ENCODE results near the gene GDNF. TPM values are rescaled to one million over a fixed set of nuclear protein-coding genes. Genes with fewer than 3 reads are reported as not detected.
"Not testable (repeated sequence)": the region's sequence is repeated elsewhere in the genome, so short reads cannot be mapped to it uniquely, and the experiment has no call there.

GDNF gene
- total RNA-seq, 2 donors from 2014 or later, result 0.58 to 2.4 TPM

DNA sequence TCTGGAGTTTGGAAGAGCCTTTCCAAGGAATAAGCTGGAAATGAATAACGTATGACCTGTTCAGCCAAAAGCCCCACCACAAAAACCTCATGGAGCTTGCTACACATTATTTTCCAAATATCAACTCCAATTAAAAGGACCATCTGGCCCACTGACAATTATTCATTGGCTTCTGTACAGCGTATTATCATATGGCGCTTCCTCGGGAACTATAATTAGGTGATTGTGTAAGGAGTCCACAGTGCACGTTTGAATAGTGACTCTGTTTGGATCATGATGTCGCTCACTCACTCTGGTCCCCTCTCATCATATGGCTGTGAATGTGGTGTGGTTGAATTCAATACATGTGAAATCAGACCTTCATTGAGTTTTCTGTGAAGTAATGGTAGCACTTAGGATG lies 52.1 kb downstream of the GDNF start:
- Mint-ChIP-seq H3K27me3 (ENCODE audit: insufficient read depth) (no peaks in the 10 kb centered on the region), H3K4me3 (no peak overlapping the region), H3K4me1 (peaks cover 5% of the 10 kb centered on the region), H3K36me3 (ENCODE audit: low read depth) (peaks cover 19% of the 10 kb centered on the region), H3K9me3 (peaks cover 56% of the 10 kb centered on the region), H3K27ac (no peak overlapping the region)
- H3K27ac ChIP-seq (ENCODE audit: low read depth, low read length), result no peak overlapping the region
- peaks cover 47% of the 10 kb centered on the region for H3K9me3 ChIP-seq (ENCODE audit: control insufficient read depth, low read length)
- H3K9ac ChIP-seq (ENCODE audit: extremely low read depth, low read length, poor library complexity, severe bottlenecking), result no peak overlapping the region
- no peaks in the 10 kb centered on the region for H3K27me3 ChIP-seq (ENCODE audit: control insufficient read depth, insufficient read depth, low read length, poor library complexity, severe bottlenecking)
- DNase-seq, result no peak
- 96% methylated on average over 6 of the region's 6 CpGs; no CpG with 5 or more reads in 1 of the 2 experiments for WGBS, 2 experiments (ENCODE audit: insufficient coverage in 1 of 2, insufficient read length in 1 of 2)
- H3K4me3 ChIP-seq (ENCODE audit: low read length), result peak overlapping the region; percentile 26
- TF ChIP-seq, protein P1, sequence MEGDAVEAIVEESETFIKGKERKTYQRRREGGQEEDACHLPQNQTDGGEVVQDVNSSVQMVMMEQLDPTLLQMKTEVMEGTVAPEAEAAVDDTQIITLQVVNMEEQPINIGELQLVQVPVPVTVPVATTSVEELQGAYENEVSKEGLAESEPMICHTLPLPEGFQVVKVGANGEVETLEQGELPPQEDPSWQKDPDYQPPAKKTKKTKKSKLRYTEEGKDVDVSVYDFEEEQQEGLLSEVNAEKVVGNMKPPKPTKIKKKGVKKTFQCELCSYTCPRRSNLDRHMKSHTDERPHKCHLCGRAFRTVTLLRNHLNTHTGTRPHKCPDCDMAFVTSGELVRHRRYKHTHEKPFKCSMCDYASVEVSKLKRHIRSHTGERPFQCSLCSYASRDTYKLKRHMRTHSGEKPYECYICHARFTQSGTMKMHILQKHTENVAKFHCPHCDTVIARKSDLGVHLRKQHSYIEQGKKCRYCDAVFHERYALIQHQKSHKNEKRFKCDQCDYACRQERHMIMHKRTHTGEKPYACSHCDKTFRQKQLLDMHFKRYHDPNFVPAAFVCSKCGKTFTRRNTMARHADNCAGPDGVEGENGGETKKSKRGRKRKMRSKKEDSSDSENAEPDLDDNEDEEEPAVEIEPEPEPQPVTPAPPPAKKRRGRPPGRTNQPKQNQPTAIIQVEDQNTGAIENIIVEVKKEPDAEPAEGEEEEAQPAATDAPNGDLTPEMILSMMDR (conservative IDR thresholded peaks at IDR 0.05), result no peak
- H3K4me1 ChIP-seq (ENCODE audit: control insufficient read depth, insufficient read depth, low read length), result peaks cover 4% of the 10 kb centered on the region
- H3K36me3 ChIP-seq (ENCODE audit: control insufficient read depth, insufficient read depth, low read length), result no peaks in the 10 kb centered on the region

GRCh38 chr5:37786862-37787519 lies 52.9 kb downstream of the GDNF start:
- no peak for DNase-seq
- WGBS, 2 experiments (ENCODE audit: insufficient coverage in 1 of 2, insufficient read length in 1 of 2), result 96 to 100% methylated on average over 4 of the region's 5 CpGs
- Histone ChIP-seq H3K4me1 (ENCODE audit: control insufficient read depth, insufficient read depth, low read length) (peaks cover 4% of the 10 kb centered on the region), H3K9ac (ENCODE audit: extremely low read depth, low read length, poor library complexity, severe bottlenecking) (no peak overlapping the region), H3K27ac (ENCODE audit: low read depth, low read length) (no peak overlapping the region), H3K36me3 (ENCODE audit: control insufficient read depth, insufficient read depth, low read length) (no peaks in the 10 kb centered on the region), H3K9me3 (ENCODE audit: control insufficient read depth, low read length) (peaks cover 47% of the 10 kb centered on the region), H3K27me3 (ENCODE audit: control insufficient read depth, insufficient read depth, low read length, poor library complexity, severe bottlenecking) (no peaks in the 10 kb centered on the region), H3K4me3 (ENCODE audit: low read length) (peak overlapping the region; percentile 26)
- Mint-ChIP-seq H3K27me3 (ENCODE audit: insufficient read depth) (no peaks in the 10 kb centered on the region), H3K4me1 (peaks cover 5% of the 10 kb centered on the region), H3K9me3 (peaks cover 51% of the 10 kb centered on the region), H3K36me3 (ENCODE audit: low read depth) (peaks cover 19% of the 10 kb centered on the region), H3K4me3 (no peak overlapping the region), H3K27ac (no peak overlapping the region)
- TF ChIP-seq, protein P1 (conservative IDR thresholded peaks at IDR 0.05), result no peak

DNA sequence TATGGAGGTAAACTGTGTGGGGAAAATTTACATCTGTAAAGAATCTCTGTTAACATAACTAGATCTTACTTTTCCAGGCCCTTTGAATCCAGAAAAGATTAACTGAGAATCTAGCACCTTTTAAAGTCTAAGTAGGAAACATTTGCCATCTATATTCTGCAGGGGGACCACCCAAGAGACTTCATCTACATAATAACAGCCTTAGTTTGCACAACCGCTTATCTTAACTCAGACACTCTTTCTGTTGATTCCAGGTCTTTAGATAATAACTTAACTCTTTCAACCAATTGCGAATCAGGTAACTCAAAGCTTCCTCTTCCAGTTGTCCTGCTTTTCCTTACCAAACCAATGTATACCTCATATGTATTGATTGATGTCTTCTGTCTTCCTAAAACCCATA lies 53.4 kb downstream of the GDNF start:
- Mint-ChIP-seq H3K9me3 (peaks cover 46% of the 10 kb centered on the region), H3K36me3 (ENCODE audit: low read depth) (peaks cover 19% of the 10 kb centered on the region), H3K27me3 (ENCODE audit: insufficient read depth) (no peaks in the 10 kb centered on the region), H3K4me3 (no peak overlapping the region), H3K27ac (no peak overlapping the region), H3K4me1 (peaks cover 5% of the 10 kb centered on the region)
- TF ChIP-seq, protein P1 (conservative IDR thresholded peaks at IDR 0.05), result no peak
- H3K27me3 ChIP-seq (ENCODE audit: control insufficient read depth, insufficient read depth, low read length, poor library complexity, severe bottlenecking), result no peaks in the 10 kb centered on the region
- no peak overlapping the region for H3K9ac ChIP-seq (ENCODE audit: extremely low read depth, low read length, poor library complexity, severe bottlenecking)
- peaks cover 47% of the 10 kb centered on the region for H3K9me3 ChIP-seq (ENCODE audit: control insufficient read depth, low read length)
- H3K4me1 ChIP-seq (ENCODE audit: control insufficient read depth, insufficient read depth, low read length), result peaks cover 4% of the 10 kb centered on the region
- H3K4me3 ChIP-seq (ENCODE audit: low read length), result peak overlapping the region; percentile 26
- 53 to 65% methylated on average over 2 of the region's 2 CpGs for WGBS, 2 experiments (ENCODE audit: insufficient coverage in 1 of 2, insufficient read length in 1 of 2)
- DNase-seq, result no peak
- no peak overlapping the region for H3K27ac ChIP-seq (ENCODE audit: low read depth, low read length)
- H3K36me3 ChIP-seq (ENCODE audit: control insufficient read depth, insufficient read depth, low read length), result no peaks in the 10 kb centered on the region

DNA sequence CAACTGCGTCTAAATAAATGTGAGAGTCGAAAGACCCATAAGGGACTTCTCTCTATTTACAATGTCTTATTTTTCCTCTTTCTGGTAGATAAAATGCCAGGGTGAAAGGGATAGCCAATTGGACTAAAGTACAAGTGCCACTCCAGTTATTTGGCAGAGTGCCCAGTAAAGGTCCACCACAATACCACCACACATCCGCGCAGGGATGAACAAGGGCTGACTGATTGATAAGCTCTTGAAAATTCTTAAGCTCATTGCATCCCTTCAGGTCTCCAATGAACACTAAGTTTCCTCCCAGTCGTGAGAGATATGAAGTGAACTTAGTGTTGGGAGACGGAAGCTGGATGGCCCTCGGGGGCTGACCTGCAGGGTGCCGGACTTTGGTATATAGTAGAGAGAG lies 58.4 kb downstream of the GDNF start:
- H3K36me3 ChIP-seq (ENCODE audit: control insufficient read depth, insufficient read depth, low read length); H3K9ac ChIP-seq (ENCODE audit: extremely low read depth, low read length, poor library complexity, severe bottlenecking); H3K4me1 Mint-ChIP-seq; H3K4me3 Mint-ChIP-seq; H3K27me3 ChIP-seq (ENCODE audit: control insufficient read depth, insufficient read depth, low read length, poor library complexity, severe bottlenecking); DNase-seq; H3K4me1 ChIP-seq (ENCODE audit: control insufficient read depth, insufficient read depth, low read length); H3K4me3 ChIP-seq (ENCODE audit: low read length); H3K27me3 Mint-ChIP-seq (ENCODE audit: insufficient read depth); H3K27ac Mint-ChIP-seq; H3K27ac ChIP-seq (ENCODE audit: low read depth, low read length): not testable (repeated sequence)
- peaks cover 30% of the 10 kb centered on the region for H3K9me3 ChIP-seq (ENCODE audit: control insufficient read depth, low read length)
- 90 to 95% methylated on average over 2 to 8 of the region's 8 CpGs for WGBS, 2 experiments (ENCODE audit: insufficient coverage in 1 of 2, insufficient read length in 1 of 2)
- H3K9me3 Mint-ChIP-seq, result peaks cover 35% of the 10 kb centered on the region
- peaks cover 17% of the 10 kb centered on the region for H3K36me3 Mint-ChIP-seq (ENCODE audit: low read depth)
